Mesenchymal stem cell (in vitro differentiated cells and primary cell): ENCODE results near the gene LDHAL6B.
A peak's percentile ranks its signal among the peaks of the same experiment; 100 is the strongest.

Source experiments
- DNase-seq: peaks from one replicate; pipeline ENCODE4 v3.0.0-alpha.2; 2013
- H2AFZ ChIP-seq: one replicate; pipeline ENCODE4 v1.6.1; 2013; ENCODE audit warnings: low read depth, mild to moderate bottlenecking, control low read depth, inconsistent platforms, low read length, moderate library complexity
- H2AK5ac ChIP-seq: 2 replicates; pipeline ENCODE4 v1.6.1; 2013; ENCODE audit warnings: low read length, moderate library complexity, mild to moderate bottlenecking, inconsistent platforms; ENCODE audit not compliant: severe bottlenecking
- H2BK120ac ChIP-seq: one replicate; pipeline ENCODE4 v1.6.1; 2013; ENCODE audit warnings: low read depth, mild to moderate bottlenecking, inconsistent platforms, low read length, moderate library complexity
- H2BK12ac ChIP-seq, 2 experiments: one replicate each; pipeline ENCODE4 v1.6.1; 2013; ENCODE audit warnings: inconsistent platforms in 2 of 2, low read length in 2 of 2, mild to moderate bottlenecking in 2 of 2, moderate library complexity in 2 of 2, control low read depth in 1 of 2
- H2BK15ac ChIP-seq: one replicate; pipeline ENCODE4 v1.6.1; 2013; ENCODE audit warnings: mild to moderate bottlenecking, low read depth, inconsistent platforms; ENCODE audit not compliant: poor library complexity, severe bottlenecking
- H2BK5ac ChIP-seq: 2 replicates; pipeline ENCODE4 v1.6.1; 2013; ENCODE audit warnings: low read depth, mild to moderate bottlenecking, low read length, control low read depth, inconsistent platforms; ENCODE audit not compliant: poor library complexity, severe bottlenecking
- H3K14ac ChIP-seq, 2 experiments: one replicate each; pipeline ENCODE4 v1.6.1; 2013; ENCODE audit warnings: inconsistent platforms in 2 of 2, low read length in 2 of 2, control low read depth in 1 of 2, mild to moderate bottlenecking in 1 of 2, moderate library complexity in 1 of 2
- H3K18ac ChIP-seq, 2 experiments: one replicate each; pipeline ENCODE4 v1.6.1; 2013; ENCODE audit warnings: inconsistent platforms in 2 of 2, low read length in 2 of 2, control low read depth in 1 of 2, low read depth in 1 of 2, mild to moderate bottlenecking in 1 of 2
- H3K23ac ChIP-seq, 2 experiments: one replicate each; pipeline ENCODE4 v1.6.1; 2013; ENCODE audit warnings: inconsistent platforms in 2 of 2, low read length in 2 of 2, mild to moderate bottlenecking in 2 of 2, moderate library complexity in 2 of 2, control low read depth in 1 of 2
- H3K27ac ChIP-seq: 2 replicates; pipeline ENCODE4 v1.5.1; 2013; ENCODE audit warnings: mild to moderate bottlenecking, moderate library complexity, low read length, control low read depth, inconsistent platforms; ENCODE audit not compliant: poor library complexity, severe bottlenecking
- H3K27me3 ChIP-seq, 2 experiments: 2 replicates each; pipeline versions ENCODE4 v1.6.1 to v1.7.0; 2013; ENCODE audit warnings: low read length in 2 of 2, mild to moderate bottlenecking in 2 of 2, moderate library complexity in 2 of 2, control low read depth in 1 of 2, inconsistent platforms in 1 of 2; ENCODE audit not compliant: control insufficient read depth in 1 of 2, insufficient read depth in 1 of 2
- H3K36me3 ChIP-seq, 2 experiments: 2 replicates each; pipeline versions ENCODE4 v1.6.1 to v1.7.0; 2013; ENCODE audit warnings: low read length in 2 of 2, control low read depth in 1 of 2, inconsistent platforms in 1 of 2, low read depth in 1 of 2, mild to moderate bottlenecking in 1 of 2; ENCODE audit not compliant: insufficient read depth in 2 of 2, control insufficient read depth in 1 of 2
- H3K4ac ChIP-seq, 2 experiments: one replicate each; pipeline ENCODE4 v1.6.1; 2013; ENCODE audit warnings: inconsistent platforms in 2 of 2, low read length in 2 of 2, mild to moderate bottlenecking in 2 of 2, moderate library complexity in 2 of 2, control low read depth in 1 of 2, low read depth in 1 of 2
- H3K4me1 ChIP-seq: 2 replicates; pipeline ENCODE4 v1.6.1; 2013; ENCODE audit warnings: low read depth, low read length, control low read depth; ENCODE audit not compliant: control insufficient read depth, insufficient read depth
- H3K4me2 ChIP-seq: 2 replicates; pipeline ENCODE4 v1.6.1; 2013; ENCODE audit warnings: low read length, mild to moderate bottlenecking, inconsistent platforms; ENCODE audit not compliant: poor library complexity, severe bottlenecking
- H3K4me3 ChIP-seq, 2 experiments: 2 replicates each; pipeline versions ENCODE4 v1.5.1 to v1.7.0; 2013; ENCODE audit warnings: low read length in 2 of 2, mild to moderate bottlenecking in 2 of 2, control low read depth in 1 of 2, low read depth in 1 of 2; ENCODE audit not compliant: insufficient read depth in 1 of 2
- H3K79me1 ChIP-seq: replicated peaks from 2 replicates; pipeline ENCODE4 v1.6.1; 2013; ENCODE audit warnings: mild to moderate bottlenecking, control low read depth, low read length, inconsistent platforms; ENCODE audit not compliant: poor library complexity, severe bottlenecking
- H3K9ac ChIP-seq: 2 replicates; pipeline ENCODE4 v1.7.0; 2013; ENCODE audit warnings: mild to moderate bottlenecking, low read length, moderate library complexity
- H3K9me3 ChIP-seq: 2 replicates; pipeline ENCODE4 v1.7.0; 2013; ENCODE audit warnings: mild to moderate bottlenecking, low read length; ENCODE audit not compliant: control insufficient read depth
- H4K8ac ChIP-seq: one replicate; pipeline ENCODE4 v1.6.1; 2013; ENCODE audit warnings: inconsistent platforms, mild to moderate bottlenecking, low read length, moderate library complexity
- H4K91ac ChIP-seq: one replicate; pipeline ENCODE4 v1.6.1; 2013; ENCODE audit warnings: mild to moderate bottlenecking, low read length, inconsistent platforms
- WGBS: methylation state at CpG from one replicate; pipeline ENCODE4 v1.1.7; 2013; ENCODE audit warnings: mixed read lengths; 5-methylcytosine and 5-hydroxymethylcytosine counted together

The LDHAL6B gene

GRCh38 chr15:59217876-59218498, 11.3 kb downstream of the LDHAL6B start:
- Histone ChIP-seq H3K9ac (no peak overlapping the region), H4K91ac (no peak overlapping the region), H3K27me3 (no peaks in the 10 kb centered on the region), H3K79me1 (peaks cover 3% of the 10 kb centered on the region), H3K14ac (no peak overlapping the region), H2BK15ac (no peak overlapping the region), H3K4ac (no peak overlapping the region), H3K27ac (no peak overlapping the region), H3K4me1 (peaks cover 4% of the 10 kb centered on the region), H3K18ac (no peak overlapping the region), H2BK120ac (no peak overlapping the region), H2BK5ac (no peak overlapping the region), H3K23ac (no peak overlapping the region), H3K36me3 (peaks cover 35 to 93% of the 10 kb centered on the region in 2 experiments), H3K9me3 (no peaks in the 10 kb centered on the region), H4K8ac (peak overlapping the region; percentile 4), H2AFZ (no peak overlapping the region), H2BK12ac (no peak overlapping the region), H2AK5ac (peak overlapping the region; percentile 74), H3K4me3 (no peak overlapping the region), H3K4me2 (no peak overlapping the region)
- DNase-seq, result no peak
- WGBS, result 88% methylated on average over 14 of the region's 14 CpGs

- peaks cover 4% of the 10 kb centered on the region for H3K79me1 ChIP-seq
- no peak overlapping the region for H3K14ac ChIP-seq
- H2BK12ac ChIP-seq, result no peak overlapping the region
- H3K23ac ChIP-seq, result no peak overlapping the region
- H3K4me3 ChIP-seq, result no peak overlapping the region
- peaks cover 5% of the 10 kb centered on the region for H3K4me1 ChIP-seq
- no peak overlapping the region for H3K4me2 ChIP-seq
- H2AFZ ChIP-seq, result no peak overlapping the region
- no peaks in the 10 kb centered on the region for H3K9me3 ChIP-seq
- H3K27me3 ChIP-seq, result no peaks in the 10 kb centered on the region
- H2BK5ac ChIP-seq, result no peak overlapping the region
- WGBS, result 94% methylated on average over 3 of the region's 3 CpGs
- no peak for DNase-seq
- no peak overlapping the region for H4K8ac ChIP-seq
- H2BK15ac ChIP-seq, result no peak overlapping the region
- H4K91ac ChIP-seq, result no peak overlapping the region
- H3K27ac ChIP-seq, result no peak overlapping the region
- no peak overlapping the region for H2BK120ac ChIP-seq
- peaks cover 34 to 95% of the 10 kb centered on the region in 2 experiments for H3K36me3 ChIP-seq
- no peak overlapping the region for H3K18ac ChIP-seq
- H2AK5ac ChIP-seq, result peak overlapping the region; percentile 71
- no peak overlapping the region for H3K4ac ChIP-seq
- no peak overlapping the region for H3K9ac ChIP-seq
These were observed 12.1 kb downstream of the LDHAL6B start for GRCh38 chr15:59218710-59219109.

GRCh38 chr15:59221511-59222505, 15.2 kb downstream of the LDHAL6B start:
- peak overlapping the region; percentile 90 for H2BK5ac ChIP-seq
- peaks cover 13% of the 10 kb centered on the region for H3K4me1 ChIP-seq
- no peak overlapping the region for H3K4me2 ChIP-seq
- no peak overlapping the region for H3K14ac ChIP-seq
- H3K27ac ChIP-seq, result peak overlapping the region; percentile 81
- no peaks in the 10 kb centered on the region for H3K27me3 ChIP-seq
- H2BK120ac ChIP-seq, result peak overlapping the region; percentile 27
- H4K8ac ChIP-seq, result no peak overlapping the region
- H3K9me3 ChIP-seq, result no peaks in the 10 kb centered on the region
- H3K36me3 ChIP-seq, result peaks cover 38 to 93% of the 10 kb centered on the region in 2 experiments
- no peak overlapping the region for H4K91ac ChIP-seq
- WGBS, result 60% methylated on average over 3 of the region's 5 CpGs
- peak overlapping the region; percentile 77 for H3K9ac ChIP-seq
- no peak overlapping the region for H2BK15ac ChIP-seq
- peak; percentile 77 for DNase-seq
- H3K18ac ChIP-seq, result peak overlapping the region in 1 of 2 experiments; percentile 58
- peak overlapping the region; percentile 99 for H2AK5ac ChIP-seq
- no peak overlapping the region for H2AFZ ChIP-seq
- H2BK12ac ChIP-seq, result no peak overlapping the region
- H3K4ac ChIP-seq, result peak overlapping the region; percentile 43 to 66
- H3K23ac ChIP-seq, result no peak overlapping the region
- H3K4me3 ChIP-seq, result no peak overlapping the region
- H3K79me1 ChIP-seq, result peaks cover 17% of the 10 kb centered on the region
